Kidney (tissue), 14 donors: ENCODE data around the gene TLCD2. TPM values are rescaled to one million over a fixed set of nuclear protein-coding genes. Genes with fewer than 3 reads are reported as not detected.

Experiments
- DNase-seq, 5 donors: peaks; one replicate each; pipeline ENCODE4 v3.0.0-alpha.2; 2013 to 2020
- FAIRE-seq: peaks from 2 replicates; lab custom pipeline; 2012; peaks lifted over from hg19 to GRCh38; lab: Jason Lieb, UNC
- H3K27ac ChIP-seq, 2 donors: one replicate each; pipeline ENCODE4 v1.7.0; 2013; ENCODE audit warnings: low read depth in 2 of 2, low read length in 2 of 2, inconsistent platforms in 1 of 2
- H3K27me3 ChIP-seq: one replicate; pipeline ENCODE4 v1.7.1; 2013; ENCODE audit warnings: low read length, inconsistent platforms; ENCODE audit not compliant: control insufficient read depth, insufficient read depth
- H3K36me3 ChIP-seq, 3 donors: one replicate each; pipeline versions ENCODE4 v1.7.0 to v1.7.1; 2013; ENCODE audit warnings: low read length in 3 of 3, control low read depth in 1 of 3, inconsistent platforms in 1 of 3; ENCODE audit not compliant: insufficient read depth in 3 of 3, control insufficient read depth in 2 of 3
- H3K4me1 ChIP-seq, 3 donors: one replicate each; pipeline versions ENCODE4 v1.7.0 to v1.7.1; 2013; ENCODE audit warnings: low read length in 3 of 3, inconsistent platforms in 1 of 3, low read depth in 1 of 3; ENCODE audit not compliant: control insufficient read depth in 2 of 3, insufficient read depth in 2 of 3
- H3K4me3 ChIP-seq, 3 donors: one replicate each; pipeline versions ENCODE4 v1.7.0 to v1.8.1; 2013; ENCODE audit warnings: low read length in 3 of 3, control low read depth in 1 of 3, inconsistent platforms in 1 of 3
- H3K9ac ChIP-seq, 3 donors: one replicate each; pipeline versions ENCODE4 v1.7.0 to v1.7.1; 2013; ENCODE audit warnings: low read length in 3 of 3, control low read depth in 1 of 3, inconsistent platforms in 1 of 3
- H3K9me3 ChIP-seq, 3 donors: one replicate each; pipeline versions ENCODE4 v1.7.0 to v1.7.1; 2013; ENCODE audit warnings: low read length in 3 of 3, control low read depth in 1 of 3, inconsistent platforms in 1 of 3; ENCODE audit not compliant: control insufficient read depth in 2 of 3, insufficient read depth in 1 of 3
- intact Hi-C: fragments of 100-400 bp; cut with DNase I; formaldehyde crosslinking; loops from one replicate; pipeline ENCODE4 v1.11.1; 2022
- polyA plus RNA-seq: library from polyadenylated mRNA; stranded (reverse); fragments of 350-450 nt; fragmentation: Illumina TruSeq; extraction: RNeasy Lipid Tissue Mini Kit (QIAGEN cat#74804); gene quantifications from one replicate; pipeline ENCODE4 v1.2.3, GENCODE V29; 2014; ENCODE audit warnings: low read depth, low replicate concordance; ENCODE audit not compliant: insufficient read depth
- total RNA-seq: library from RNA; stranded (reverse); fragmentation: NEBNext Ultra II Directional; extraction: Animal tissue kit (Norgen Biotek cat#: 25700); gene quantifications from one replicate; pipeline ENCODE4 v1.2.1, GENCODE V29; 2021
- TF ChIP-seq, protein P1 (sequence below): IDR thresholded peaks from 3 replicates; pipeline ENCODE4 v1.5.1; 2012; ENCODE audit warnings: mild to moderate bottlenecking, moderate library complexity, borderline replicate concordance; ENCODE audit not compliant: insufficient read depth; ENCODE audit errors: extremely low read depth
- donor health status: control.
- donor health status: control.
- donor health status: control.
- donor health status: control.
- donor health status: control.
- donor health status: DM: yes; HTN: yes; CAD: no.
- donor health status: Normal renal cell carcinoma (clear cell type).

Gene TLCD2
- total and polyA plus RNA-seq, 2 donors from 2014 or later: 1.3 to 6.2 TPM

- Histone ChIP-seq H3K4me1 (peaks cover 0 to 9% (median 0%) of the 10 kb centered on the region in 3 donors), H3K9me3 (no peaks in the 10 kb centered on the region), H3K27ac (no peak overlapping the region), H3K4me3 (no peak overlapping the region), H3K27me3 (no peaks in the 10 kb centered on the region), H3K9ac (no peak overlapping the region), H3K36me3 (no peaks in the 10 kb centered on the region)
- TF ChIP-seq, protein P1, sequence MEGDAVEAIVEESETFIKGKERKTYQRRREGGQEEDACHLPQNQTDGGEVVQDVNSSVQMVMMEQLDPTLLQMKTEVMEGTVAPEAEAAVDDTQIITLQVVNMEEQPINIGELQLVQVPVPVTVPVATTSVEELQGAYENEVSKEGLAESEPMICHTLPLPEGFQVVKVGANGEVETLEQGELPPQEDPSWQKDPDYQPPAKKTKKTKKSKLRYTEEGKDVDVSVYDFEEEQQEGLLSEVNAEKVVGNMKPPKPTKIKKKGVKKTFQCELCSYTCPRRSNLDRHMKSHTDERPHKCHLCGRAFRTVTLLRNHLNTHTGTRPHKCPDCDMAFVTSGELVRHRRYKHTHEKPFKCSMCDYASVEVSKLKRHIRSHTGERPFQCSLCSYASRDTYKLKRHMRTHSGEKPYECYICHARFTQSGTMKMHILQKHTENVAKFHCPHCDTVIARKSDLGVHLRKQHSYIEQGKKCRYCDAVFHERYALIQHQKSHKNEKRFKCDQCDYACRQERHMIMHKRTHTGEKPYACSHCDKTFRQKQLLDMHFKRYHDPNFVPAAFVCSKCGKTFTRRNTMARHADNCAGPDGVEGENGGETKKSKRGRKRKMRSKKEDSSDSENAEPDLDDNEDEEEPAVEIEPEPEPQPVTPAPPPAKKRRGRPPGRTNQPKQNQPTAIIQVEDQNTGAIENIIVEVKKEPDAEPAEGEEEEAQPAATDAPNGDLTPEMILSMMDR: no peak
- FAIRE-seq: no peak
- DNase-seq: no peak
- intact Hi-C loops: no loop called here
Observed at GRCh38 chr17:1753767-1754429, 43.7 kb upstream of the TLCD2 start.

GRCh38 chr17:1752425-1753262 is 42.5 kb upstream of the TLCD2 start:
- intact Hi-C loops: no loop called here
- TF ChIP-seq, protein P1: no peak
- H3K27me3 ChIP-seq: no peaks in the 10 kb centered on the region
- H3K9ac ChIP-seq: no peak overlapping the region
- H3K36me3 ChIP-seq: no peaks in the 10 kb centered on the region
- H3K9me3 ChIP-seq: no peaks in the 10 kb centered on the region
- peaks cover 0 to 9% (median 0%) of the 10 kb centered on the region in 3 donors for H3K4me1 ChIP-seq
- H3K4me3 ChIP-seq: no peak overlapping the region
- no peak for DNase-seq
- FAIRE-seq: no peak
- no peak overlapping the region for H3K27ac ChIP-seq

DNA sequence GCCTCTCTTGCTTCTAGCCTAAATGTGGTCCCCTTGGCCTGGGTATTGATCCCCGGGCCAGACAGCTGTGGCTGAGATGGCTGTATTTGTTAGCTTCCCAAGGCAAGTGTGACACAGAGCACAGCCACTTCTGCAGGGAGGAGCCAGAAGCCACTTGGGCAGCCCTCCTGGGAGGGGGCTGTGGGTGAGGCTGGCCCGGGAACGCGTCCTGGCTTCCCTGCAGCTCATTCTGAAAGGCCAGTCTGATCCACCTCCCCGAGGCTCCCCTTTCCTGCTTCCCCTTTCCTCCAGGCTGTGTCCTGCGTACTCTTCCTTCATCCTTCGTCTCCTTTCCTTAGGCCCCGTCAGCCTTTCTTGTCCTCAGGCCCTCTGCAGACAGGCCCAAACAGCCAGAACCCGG is 40.5 kb upstream of the TLCD2 start:
- Histone ChIP-seq H3K36me3 (no peaks in the 10 kb centered on the region), H3K4me1 (peaks cover 0 to 8% (median 0%) of the 10 kb centered on the region in 3 donors), H3K9ac (no peak overlapping the region), H3K9me3 (no peaks in the 10 kb centered on the region), H3K4me3 (no peak overlapping the region), H3K27me3 (no peaks in the 10 kb centered on the region), H3K27ac (no peak overlapping the region)
- DNase-seq (no peak), FAIRE-seq (no peak)
- TF ChIP-seq, protein P1: no peak
- intact Hi-C loops: no loop called here
